NCI-H2029 (cell line): ENCODE data around the gene TCAF1.

Experiments used
- DNase-seq: peaks from one replicate; lab custom pipeline; 2025; lab: John Stamatoyannopoulos, UW

The TCAF1 gene, protein sequence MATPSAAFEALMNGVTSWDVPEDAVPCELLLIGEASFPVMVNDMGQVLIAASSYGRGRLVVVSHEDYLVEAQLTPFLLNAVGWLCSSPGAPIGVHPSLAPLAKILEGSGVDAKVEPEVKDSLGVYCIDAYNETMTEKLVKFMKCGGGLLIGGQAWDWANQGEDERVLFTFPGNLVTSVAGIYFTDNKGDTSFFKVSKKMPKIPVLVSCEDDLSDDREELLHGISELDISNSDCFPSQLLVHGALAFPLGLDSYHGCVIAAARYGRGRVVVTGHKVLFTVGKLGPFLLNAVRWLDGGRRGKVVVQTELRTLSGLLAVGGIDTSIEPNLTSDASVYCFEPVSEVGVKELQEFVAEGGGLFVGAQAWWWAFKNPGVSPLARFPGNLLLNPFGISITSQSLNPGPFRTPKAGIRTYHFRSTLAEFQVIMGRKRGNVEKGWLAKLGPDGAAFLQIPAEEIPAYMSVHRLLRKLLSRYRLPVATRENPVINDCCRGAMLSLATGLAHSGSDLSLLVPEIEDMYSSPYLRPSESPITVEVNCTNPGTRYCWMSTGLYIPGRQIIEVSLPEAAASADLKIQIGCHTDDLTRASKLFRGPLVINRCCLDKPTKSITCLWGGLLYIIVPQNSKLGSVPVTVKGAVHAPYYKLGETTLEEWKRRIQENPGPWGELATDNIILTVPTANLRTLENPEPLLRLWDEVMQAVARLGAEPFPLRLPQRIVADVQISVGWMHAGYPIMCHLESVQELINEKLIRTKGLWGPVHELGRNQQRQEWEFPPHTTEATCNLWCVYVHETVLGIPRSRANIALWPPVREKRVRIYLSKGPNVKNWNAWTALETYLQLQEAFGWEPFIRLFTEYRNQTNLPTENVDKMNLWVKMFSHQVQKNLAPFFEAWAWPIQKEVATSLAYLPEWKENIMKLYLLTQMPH

DNA sequence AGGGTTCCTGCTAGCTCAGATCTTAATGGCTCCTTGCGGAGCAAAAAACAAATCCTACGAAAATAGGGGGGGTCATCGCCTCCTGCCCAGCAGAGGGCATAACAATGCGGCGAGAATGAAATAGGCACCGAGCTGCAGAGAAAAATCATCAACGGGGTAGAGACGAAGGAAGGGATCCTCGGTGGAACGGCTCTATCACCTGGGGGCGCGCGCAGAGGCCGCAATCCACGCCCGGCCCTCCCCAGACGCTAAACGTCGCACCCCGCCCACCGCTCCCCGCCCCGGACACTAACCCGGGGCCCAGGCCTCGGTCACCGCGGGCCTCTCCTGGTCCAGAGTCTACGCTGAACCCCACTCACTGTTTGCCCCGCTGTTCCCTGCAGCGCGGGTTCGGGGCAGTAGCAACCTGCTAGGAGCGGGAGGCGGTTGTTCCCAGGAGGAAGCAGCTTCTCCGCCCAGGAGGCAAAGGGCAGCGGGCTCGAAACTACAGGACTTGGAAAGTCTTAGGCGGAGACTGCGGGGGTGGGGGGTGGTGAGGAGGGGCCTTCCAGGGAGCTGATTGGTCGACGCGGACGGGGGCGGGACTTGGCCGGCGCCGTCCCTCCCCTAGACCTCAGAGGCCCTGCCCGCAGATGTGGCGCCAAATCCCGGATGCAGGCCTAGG lies at the start of gene TCAF1:
TSS of gene TCAF1 (minus strand) at position 509 of the 664 bp plus-strand sequence. CDS start 25,568 bp downstream, outside the sequence.
- peak; percentile 94 for DNase-seq

DNA sequence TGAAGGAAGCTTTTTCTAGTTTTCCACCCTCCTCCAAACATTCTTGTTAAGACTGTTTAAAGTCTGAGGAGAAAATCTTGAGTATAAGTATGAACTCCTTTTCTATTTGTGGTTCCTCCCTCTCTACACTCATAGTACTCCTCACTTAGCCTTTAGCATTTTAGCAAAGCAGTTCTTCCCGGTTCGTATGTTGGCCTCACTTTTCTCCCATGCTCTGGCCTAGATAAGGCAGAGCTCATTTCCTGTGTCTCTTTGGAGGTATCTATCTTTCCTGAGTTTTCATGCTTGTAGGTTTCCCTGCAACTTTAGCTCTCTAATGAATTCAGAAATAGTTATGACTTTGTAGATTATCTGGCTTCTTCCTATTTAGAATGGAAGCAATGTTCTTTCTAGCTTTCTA lies 46.8 kb upstream of the TCAF1 start:
- DNase-seq: no peak

DNA sequence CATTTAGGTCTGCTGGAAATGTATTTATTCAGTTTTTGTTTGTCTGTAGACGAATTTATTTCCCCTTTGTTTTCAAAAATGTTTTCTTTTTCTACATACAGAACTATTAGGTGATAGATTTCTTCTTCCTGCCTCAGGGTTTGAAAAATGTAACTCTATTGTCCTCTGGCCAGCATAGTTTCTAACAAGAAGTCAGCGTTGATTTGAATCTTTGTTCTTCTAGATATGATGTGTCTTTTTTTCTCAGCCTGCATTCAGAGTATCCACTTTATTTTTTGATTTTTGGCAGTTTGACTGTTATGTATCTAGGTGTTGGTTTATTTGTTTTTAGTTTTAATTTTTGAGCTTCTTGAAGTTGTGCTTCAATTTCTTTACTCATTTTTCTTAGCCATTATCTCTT lies 45.1 kb upstream of the TCAF1 start:
- no peak for DNase-seq

DNA sequence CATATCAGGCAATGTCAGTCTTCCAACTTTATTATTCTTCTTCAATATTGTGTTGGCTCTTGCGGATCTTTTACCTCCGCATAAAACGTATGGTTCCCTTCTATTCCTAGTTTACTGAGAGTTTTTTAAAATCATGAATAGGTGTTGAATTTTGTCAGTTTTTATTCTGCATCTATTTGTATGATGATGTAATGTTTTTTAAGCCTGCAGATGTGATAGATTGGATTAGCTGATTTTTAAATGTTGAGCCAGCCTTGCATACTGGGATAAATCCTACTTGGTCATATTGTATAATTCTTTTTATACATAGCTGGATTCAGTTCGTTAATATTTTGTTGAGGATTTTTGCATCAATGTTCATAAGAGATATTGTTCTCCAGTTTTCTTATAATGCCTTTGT lies 43.4 kb upstream of the TCAF1 start:
- no peak for DNase-seq

DNA sequence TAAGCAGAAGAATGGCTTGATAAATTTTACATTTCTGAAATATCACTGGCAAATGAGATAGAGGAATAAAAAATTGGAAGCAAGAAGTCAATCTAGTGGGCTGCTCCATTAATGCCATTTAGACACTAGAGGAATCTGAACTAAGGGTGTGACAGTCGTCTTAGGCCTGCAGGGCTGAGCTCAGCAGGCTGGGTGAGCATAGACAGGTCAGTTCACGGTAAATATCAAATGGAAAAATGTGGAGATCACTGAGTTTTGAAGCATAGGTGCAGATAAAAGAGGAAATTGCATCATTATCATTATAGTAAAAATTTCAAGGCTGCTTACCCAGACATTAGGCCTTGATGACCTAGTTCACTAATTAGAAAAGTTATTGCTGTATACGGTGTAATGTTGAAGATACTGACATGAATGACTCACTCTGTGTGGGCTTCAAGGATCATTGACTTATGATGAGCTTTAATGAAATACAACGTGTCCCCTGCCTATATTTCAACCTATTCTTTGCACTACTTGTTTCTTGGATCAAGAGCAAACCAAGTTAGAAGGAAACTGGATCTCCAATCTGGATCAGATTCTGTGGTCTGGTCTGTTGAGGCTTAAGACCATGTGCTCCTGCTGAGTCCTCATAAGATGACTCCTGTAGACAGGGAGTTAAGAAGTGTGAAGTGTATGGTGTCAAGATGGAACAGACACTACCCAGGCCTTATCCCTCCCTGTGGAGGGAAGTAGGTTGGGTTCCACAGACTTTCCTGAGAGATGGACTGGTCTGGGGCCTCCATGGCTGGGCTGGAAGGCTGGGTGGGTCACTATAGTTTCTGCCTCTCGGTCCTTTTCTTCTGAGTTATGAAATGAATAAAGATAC lies 36.6 kb upstream of the TCAF1 start:
- no peak for DNase-seq

DNA sequence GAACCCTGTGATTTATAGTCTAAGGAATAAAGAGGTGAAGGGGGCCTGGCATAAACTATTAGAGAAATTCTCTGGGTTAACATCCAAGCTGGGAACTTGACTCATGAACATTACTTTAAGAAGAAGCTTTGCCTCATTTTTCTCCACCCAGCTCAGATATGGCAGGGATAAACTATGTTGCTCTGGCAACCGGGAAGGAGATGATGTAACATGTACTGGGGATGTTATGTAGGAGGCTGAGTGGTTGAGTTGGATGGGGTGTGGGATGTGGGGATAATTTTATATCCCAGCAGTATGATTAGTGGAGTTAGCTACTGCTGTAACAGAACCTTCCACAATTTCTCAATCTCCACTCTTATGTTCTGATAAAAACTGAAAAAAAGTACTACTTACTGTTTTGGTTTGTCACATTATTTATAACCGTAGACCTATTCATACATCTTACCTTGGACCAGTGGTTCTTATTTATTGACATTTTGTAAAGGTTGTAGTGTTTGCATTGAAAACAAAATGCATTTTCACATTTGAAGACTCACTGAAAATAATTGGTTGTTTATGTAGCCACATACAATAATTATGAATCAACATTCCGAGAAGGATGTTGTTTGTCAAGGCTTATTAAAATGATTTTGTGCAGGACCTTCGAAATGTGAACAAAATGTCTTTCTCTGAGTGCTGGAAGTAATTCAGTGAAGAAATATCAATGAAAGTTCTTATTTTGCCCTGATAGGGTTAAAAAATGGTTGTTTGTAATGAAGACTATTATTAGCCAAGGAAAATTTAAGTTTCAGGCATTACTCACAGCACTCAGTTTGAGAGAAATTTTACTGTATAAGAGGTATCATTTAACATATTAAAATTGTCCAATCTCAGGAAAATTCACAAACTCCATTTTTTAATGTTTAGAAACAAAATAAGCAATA lies 34.4 kb upstream of the TCAF1 start:
- DNase-seq: no peak

DNA sequence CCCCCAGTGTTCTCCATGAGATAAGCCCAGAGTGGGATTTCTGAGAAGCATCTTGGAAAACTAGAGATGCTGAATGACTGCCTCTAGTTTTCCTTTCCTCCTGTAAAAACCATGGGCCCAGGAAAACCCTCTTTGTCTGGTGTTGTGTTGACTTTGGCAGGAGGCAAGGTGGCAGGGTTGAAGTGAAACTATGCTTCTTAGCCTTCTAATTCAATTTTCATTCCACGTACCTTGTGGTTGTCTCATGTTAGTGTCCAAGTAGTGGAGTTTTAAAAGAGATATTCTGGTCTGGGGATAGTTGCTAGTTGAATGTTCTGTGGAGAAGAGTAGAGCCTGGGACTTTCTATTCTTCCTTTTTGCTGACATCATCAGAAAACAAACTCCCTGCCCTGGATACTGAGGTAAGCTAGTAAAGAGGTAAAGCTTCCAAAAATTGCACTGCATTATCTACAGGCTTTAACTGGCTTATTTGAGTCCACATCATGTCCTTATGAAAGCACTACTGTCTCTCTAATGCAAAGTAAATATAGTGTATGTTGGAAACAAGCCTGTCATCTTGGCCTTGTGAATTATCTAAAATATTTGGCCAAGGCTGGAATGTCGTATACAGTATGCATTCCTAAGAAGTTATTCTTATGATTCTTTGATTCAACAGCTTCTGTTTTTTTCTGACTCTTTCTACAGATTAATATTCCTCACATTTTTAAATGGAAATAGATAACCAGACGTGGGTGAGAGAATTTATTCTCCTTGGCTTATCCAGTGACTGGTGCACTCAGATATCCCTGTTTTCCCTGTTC lies 32.8 kb upstream of the TCAF1 start, which contains the start of gene OR2F2:
TSS of gene OR2F2 (plus strand) at position 708 of the 800 bp plus-strand sequence. CDS start at position 708, 0 bp downstream.
- no peak for DNase-seq

DNA sequence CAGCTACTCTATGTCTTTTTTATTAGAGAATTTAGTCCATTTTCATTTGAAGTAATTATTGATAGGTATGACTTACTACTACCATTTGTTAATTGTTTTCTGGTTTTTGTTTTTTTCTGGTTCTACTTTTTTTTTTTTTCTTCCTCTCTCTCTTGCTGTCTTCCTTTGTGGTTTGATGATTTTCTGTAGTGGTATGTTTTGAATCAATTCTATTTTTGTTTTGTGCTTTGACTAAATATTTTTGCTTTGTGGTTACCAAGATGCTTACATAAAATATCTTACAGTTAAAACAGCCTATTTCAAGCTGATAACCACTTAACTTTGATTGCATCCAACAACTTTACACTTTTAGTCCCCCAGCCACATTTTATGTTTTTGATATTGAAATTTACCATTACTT lies 29.8 kb upstream of the TCAF1 start:
- no peak for DNase-seq

DNA sequence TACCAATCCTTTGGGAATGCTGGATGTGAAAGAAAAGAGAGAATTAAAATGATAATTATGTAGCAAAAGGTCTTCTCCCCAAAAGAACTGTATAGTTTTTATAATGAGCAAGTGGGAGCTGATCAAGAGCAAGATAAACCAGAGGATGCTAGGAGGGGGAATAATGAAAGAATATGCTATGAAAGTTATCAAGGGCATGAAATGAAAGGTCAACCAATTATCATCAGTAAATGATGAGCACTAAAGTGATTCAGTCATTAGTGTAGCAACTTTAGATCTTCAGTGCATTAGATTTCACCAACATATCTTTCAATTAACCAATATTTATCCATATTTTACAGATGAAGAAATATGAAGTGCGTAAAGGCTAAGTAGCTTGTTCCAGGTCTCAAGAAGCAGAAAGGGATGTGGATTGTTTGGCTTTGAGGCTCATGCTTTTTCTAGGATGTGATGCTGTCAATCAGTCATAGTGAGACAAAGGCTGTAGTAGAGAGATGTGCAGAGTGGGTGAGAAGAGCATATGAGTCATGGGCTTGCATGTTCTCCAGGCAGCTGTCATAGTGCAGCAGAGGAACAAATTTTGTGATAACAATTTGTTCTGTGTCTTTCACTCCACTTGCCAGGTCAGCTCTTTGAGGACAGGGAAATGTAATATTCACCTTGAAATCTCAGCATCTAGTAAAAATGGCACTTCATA lies 27.4 kb upstream of the TCAF1 start:
- DNase-seq: no peak

DNA sequence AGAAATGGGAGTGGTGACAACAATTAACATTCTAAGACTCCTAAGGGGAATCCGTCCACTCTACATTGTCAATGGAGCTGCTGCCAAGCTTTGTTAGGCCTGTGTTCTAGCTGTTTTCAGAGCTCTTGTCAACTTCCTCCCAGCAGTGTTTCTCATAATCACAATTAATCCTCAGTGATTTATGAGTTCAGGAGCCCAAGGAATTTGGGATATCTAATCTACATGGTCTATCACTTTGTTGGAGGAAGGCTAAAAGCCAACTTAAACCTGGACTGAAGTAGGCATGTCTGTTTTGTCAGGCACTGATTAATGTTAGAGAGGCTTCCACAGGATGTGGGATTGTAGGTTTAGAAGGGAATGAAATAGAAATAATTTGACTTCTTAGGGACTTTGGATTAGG lies 22.9 kb upstream of the TCAF1 start:
- DNase-seq: no peak

DNA sequence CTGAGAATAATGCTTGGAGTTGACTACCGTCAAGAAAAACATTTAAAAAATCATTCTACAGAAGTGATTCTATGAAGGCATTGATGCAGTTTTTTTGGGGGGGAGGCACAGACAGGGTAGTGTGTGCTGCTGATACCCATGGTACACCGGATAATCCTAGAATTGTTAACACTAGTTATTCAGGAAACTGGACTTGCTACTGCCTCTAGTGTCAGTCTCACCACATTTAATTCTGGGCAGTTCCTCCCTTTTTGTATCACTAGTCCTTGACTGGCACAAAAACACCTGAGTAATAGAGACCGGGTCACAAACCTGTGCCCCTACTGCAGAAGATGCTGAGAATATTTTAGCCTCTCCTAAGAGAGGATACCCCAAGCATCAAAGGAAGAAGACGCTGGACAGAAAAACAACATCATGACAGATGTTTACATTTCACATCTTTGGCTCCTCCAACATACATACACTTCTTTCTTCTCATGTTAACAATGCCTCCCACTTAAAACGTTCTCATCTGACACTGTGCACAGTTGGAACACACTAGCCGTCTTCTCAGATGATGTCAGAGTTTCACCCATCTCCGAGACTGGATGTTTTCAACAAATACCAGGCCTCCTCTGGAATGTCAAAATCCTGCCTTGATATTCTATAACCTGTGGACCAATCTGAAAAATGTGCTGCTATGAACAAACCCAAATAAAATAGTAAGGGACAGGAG lies 13.1 kb upstream of the TCAF1 start:
- no peak for DNase-seq

DNA sequence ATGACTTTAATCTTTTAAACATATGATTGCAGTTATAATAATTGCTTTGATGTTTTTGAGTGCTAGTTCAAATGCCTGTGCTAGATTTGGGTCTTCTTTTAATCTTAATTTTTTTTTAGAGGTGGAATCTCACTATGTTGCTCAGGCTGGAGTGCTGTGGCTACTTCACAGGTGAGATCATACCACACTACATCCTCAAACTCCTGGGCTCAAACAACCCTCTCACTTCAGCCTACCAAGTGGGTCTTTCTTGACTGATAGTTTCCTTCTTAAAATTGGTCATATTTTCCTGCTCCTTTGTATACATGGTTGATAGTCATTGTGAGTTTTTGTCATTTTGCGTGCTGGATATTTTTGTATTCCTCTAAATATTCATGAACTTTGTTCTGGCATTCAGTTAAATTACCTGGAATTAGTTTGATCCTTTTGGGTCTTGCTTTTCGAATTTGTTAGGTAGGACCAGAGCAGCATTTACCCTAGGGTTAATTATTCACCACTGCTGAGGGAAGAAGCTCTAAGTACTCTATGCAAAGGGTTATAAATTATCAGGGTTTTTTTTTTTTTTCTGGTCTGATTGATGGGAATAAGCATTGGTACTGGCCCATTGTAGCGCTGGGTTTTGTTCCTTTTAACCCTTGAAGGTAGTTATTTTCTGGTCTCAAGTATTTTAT lies 12.1 kb upstream of the TCAF1 start:
- no peak for DNase-seq

DNA sequence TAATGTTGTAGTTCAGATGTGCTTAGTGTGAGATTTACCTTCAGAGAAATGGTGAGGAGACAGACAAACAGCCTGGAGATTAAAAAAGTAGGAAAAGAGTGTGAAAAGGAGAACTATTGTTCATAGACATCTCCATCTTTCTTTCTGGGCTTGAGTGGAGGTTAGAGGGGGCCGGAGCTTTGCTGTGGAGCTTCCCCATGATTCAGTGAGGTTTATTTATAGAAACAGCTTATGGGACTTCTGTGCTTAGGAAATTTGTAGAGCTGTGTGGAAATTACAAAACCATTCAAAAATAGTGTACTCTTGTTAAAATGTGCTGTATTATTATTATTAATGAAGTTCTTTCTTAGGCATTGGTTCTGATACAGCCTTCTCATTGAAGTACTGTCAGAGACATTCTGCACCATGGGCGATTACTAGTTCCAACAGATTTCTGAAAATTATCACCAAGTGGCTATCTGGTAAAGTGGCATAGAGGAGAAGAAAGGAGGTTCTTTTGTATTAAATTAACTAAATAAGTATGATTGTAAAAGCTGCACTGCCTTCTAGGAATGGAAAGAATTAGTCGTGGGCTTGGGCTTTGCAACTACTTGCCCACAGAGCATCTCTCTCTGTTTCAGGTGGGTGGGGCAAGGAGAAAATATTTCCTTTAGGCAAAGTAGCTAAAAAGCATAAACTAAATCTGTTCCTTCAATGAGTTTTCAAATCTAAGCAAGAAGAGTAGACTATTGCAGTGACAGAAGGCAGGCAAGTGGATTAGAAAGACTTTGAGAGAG lies 8.7 kb upstream of the TCAF1 start:
- no peak for DNase-seq

DNA sequence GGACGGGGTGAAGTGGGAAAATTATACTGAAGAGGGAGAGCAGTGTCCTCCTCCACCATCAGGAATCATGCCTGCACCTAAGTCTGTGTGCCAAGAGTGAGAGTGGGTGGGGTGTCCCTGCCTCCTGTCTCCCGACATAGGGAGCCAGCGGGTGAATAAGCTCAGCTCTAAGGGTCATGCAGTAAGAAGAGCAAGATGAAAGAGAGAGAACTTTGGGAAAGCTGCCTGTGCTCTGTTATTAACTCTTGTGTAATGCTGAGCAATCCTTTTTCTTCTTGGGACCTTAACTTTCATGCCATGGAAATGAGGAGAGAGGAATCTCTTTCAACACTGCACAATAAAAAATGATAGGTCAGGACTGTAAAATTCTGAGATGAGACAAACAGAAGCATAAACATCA lies 7.9 kb upstream of the TCAF1 start:
- no peak for DNase-seq

DNA sequence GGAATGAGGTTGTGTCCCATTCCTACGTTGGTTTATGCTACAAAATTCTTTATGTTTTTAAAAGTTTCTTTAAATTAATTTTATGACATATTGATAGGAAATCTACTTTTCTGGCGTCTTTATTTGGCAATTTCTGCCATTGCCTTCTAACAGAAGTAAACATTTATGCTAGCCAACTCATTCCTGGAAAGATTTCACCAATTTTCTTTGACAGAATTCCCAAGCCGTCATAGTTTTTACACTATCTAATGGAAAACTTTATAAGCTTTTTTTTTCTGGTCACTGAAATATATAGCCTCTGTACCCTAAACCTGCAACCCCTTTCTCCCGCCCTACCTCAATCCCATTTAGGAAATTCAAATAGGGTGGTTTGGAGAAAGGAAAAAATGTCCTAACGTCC lies 6.1 kb upstream of the TCAF1 start:
- no peak for DNase-seq

DNA sequence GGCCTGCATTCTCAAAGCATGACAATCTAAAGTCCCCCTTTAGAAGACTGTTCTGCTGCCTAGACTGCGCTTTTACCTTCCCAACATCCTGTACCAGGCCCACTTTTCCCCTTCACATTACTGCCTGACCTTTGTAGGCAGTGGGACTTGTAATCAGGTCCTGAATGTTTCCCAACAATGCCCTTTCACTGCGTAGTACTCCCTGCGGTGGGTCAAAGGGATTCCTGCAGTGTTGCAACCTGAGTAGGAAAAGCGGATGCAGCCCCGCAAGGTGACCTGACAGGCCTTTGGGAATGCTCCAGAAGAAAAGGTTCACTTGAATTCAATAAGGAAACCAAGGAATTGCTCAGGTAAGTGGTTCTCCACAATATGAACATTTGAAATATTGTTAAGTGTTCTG lies 4.9 kb upstream of the TCAF1 start:
- DNase-seq: no peak

DNA sequence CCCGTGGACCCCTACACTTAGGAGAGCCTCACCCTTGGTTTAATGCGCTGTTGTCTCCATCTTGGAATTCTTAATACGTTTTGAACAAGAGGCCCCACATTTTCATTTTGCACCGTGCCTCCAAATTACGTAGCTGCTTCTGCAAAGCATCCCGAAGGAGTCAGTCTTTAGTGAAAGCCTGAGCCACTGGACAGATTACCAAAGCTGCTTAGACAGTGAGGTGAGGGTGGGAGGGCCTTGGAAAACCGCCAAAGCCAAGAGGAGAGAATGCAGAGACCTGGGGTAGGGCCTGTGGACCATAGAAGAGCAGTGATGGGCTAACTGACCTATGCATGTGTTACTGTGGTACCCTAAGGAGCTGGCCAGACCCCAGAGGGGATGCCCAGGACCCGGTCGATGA lies 4.2 kb upstream of the TCAF1 start:
- DNase-seq: no peak
